NCI-H2107 (cell line): Measurements from ENCODE around the gene CCDC91.

Experiments used
- DNase-seq: peaks from one replicate; lab custom pipeline; 2025; lab: John Stamatoyannopoulos, UW

Gene CCDC91

GRCh38 chr12:28190321-28191050 is at the start of gene CCDC91:
Gene CCDC91 (plus strand): TSS chr12:28190456. CDS start chr12:28257216, 66,760 bp downstream.
- peak; percentile 65 for DNase-seq

GRCh38 chr12:28144059-28144458 is 46.2 kb upstream of the CCDC91 start:
- DNase-seq, result no peak

- no peak for DNase-seq
Observed at GRCh38 chr12:28144532-28144931, 45.7 kb upstream of the CCDC91 start.

GRCh38 chr12:28145216-28145615 is 45.0 kb upstream of the CCDC91 start:
- DNase-seq, result no peak

- no peak for DNase-seq
Observed at GRCh38 chr12:28149279-28149678, 41.0 kb upstream of the CCDC91 start.

GRCh38 chr12:28156362-28156761 is 33.9 kb upstream of the CCDC91 start:
- no peak for DNase-seq

GRCh38 chr12:28156804-28157203 is 33.5 kb upstream of the CCDC91 start:
- DNase-seq, result no peak

GRCh38 chr12:28158353-28158752 is 31.9 kb upstream of the CCDC91 start:
- no peak for DNase-seq

- DNase-seq, result no peak
Observed at GRCh38 chr12:28159688-28160087, 30.6 kb upstream of the CCDC91 start.

- DNase-seq, result no peak
Observed at GRCh38 chr12:28161697-28162096, 28.6 kb upstream of the CCDC91 start.

- DNase-seq, result no peak
Observed at GRCh38 chr12:28162697-28163096, 27.6 kb upstream of the CCDC91 start.

GRCh38 chr12:28164644-28165275 is 25.5 kb upstream of the CCDC91 start:
- no peak for DNase-seq

- DNase-seq, result no peak
Observed at GRCh38 chr12:28167981-28168485, 22.2 kb upstream of the CCDC91 start.

GRCh38 chr12:28171356-28172060 is 18.7 kb upstream of the CCDC91 start:
- DNase-seq, result no peak

- DNase-seq, result no peak
Observed at GRCh38 chr12:28172434-28173030, 17.7 kb upstream of the CCDC91 start.

- DNase-seq, result no peak
Observed at GRCh38 chr12:28173440-28173839, 16.8 kb upstream of the CCDC91 start.

GRCh38 chr12:28175098-28175589 is 15.1 kb upstream of the CCDC91 start:
- no peak for DNase-seq

GRCh38 chr12:28176295-28176694 is 14.0 kb upstream of the CCDC91 start:
- no peak for DNase-seq

GRCh38 chr12:28177461-28177860 is 12.8 kb upstream of the CCDC91 start:
- no peak for DNase-seq

GRCh38 chr12:28177905-28178304 is 12.4 kb upstream of the CCDC91 start:
- DNase-seq, result no peak

GRCh38 chr12:28178775-28179174 is 11.5 kb upstream of the CCDC91 start:
- no peak for DNase-seq

GRCh38 chr12:28180786-28181185 is 9.5 kb upstream of the CCDC91 start:
- no peak for DNase-seq
